GM18858 (cell line): ENCODE measurements around the gene F2RL1.
"Not testable (repeated sequence)": the region's sequence is repeated elsewhere in the genome, so short reads cannot be mapped to it uniquely, and the experiment has no call there.

Source experiments
- ATAC-seq: cut with Tn5 transposase; IDR thresholded peaks from one replicate; pipeline ENCODE4 v1.9.1; 2021; ENCODE audit not compliant: unreplicated experiment

F2RL1 gene

GRCh38 chr5:76849419-76850291 lies 30.8 kb downstream of the F2RL1 start, which contains the start of gene S100Z:
Gene S100Z, plus strand, starts transcription at chr5:76850014. Its CDS starts 25,346 bp downstream, at chr5:76875360.
- no peak for ATAC-seq

- ATAC-seq = no peak
These were observed 31.8 kb downstream of the F2RL1 start for GRCh38 chr5:76850543-76851145.

DNA sequence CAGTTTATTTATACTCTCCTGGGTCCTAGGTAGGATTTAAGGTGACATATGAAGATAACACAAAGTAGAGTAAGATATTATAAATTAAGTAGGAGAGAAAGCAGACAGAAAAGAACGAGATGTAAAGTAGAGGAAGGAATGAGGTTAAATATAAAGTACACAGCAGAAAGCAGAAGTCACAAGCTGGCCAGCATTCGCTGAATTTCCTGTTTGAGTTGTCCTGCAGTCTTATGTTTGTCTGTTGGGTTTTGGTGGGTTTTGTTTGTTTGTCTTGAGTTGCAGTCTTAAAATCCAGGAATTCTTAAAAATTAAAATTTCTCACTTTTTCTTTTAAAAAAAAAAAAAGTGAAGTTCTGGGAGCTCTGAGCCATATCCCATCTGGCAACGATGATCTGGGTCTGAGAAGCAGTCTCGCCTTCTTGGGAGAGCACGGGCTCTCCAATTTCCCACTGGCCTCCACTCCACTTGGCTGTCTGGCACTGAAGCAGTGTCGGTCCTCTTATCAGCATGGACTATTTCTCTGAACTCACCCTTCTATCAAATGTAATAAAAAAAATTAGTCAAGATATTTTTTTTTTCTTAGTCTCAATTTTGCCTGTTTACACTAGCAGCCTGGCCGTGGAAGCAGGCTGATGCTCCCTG lies 33.0 kb downstream of the F2RL1 start:
- ATAC-seq = no peak

DNA sequence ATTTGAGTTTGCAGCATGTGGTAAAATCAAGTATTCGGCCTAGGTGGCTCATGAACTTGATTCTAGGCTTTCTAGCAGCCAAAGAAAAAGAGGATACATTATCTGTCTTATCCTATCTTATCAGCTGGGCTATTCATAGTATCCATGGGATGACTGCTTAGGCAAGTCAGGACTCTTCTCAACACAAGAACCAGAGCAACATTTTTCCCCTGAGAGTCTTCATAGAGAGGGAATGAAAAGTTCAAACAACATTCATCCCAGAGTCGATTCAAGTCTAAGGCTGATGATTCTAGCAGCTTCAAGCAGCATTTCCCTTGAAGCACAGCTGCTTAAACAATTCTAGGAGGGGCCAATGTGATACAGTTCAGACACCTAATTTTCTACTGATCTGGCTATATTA lies 33.9 kb downstream of the F2RL1 start:
- ATAC-seq = no peak

GRCh38 chr5:76853741-76854140 lies 34.9 kb downstream of the F2RL1 start:
- not testable (repeated sequence) for ATAC-seq

GRCh38 chr5:76854644-76855043 lies 35.8 kb downstream of the F2RL1 start:
- ATAC-seq = no peak

GRCh38 chr5:76855501-76855900 lies 36.7 kb downstream of the F2RL1 start:
- ATAC-seq = not testable (repeated sequence)

DNA sequence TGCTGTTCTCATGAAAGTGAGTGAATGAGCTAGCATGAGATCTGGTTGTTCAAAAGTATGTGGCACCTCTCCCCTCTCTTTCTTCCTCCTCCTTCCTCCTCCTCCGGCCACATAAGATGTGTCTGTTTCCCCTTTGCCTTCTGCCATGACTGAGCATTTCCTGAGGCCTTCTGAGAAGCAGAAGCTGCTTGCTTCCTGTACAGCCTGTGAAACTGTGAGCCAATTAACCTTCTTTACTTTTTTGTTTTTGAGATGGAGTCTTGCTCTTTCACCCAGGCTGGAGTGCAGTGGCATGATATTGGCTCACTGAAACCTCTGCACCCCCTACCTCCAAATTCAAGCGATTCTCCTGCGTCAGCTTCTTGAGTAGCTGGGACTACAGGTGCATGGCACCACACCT lies 37.1 kb downstream of the F2RL1 start:
- ATAC-seq = no peak

DNA sequence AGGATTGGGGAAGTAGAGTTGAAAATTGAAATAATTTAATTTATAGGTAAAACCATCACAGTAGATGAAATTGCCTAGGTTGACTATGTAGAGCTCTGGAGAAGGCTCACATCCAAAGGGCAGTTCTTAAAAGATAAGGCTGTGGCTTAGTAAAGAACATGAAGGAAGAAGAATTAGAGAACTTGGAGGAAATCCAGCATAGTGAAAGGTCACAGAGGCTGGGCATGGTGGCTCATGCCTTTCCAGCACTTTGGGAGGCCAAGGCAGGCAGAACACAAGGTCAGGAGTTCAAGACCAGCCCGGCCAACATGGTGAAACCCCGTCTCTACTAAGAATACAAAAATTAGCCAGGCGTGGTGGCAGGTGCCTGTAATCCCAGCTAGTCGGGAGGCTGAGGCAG lies 38.0 kb downstream of the F2RL1 start:
- not testable (repeated sequence) for ATAC-seq

DNA sequence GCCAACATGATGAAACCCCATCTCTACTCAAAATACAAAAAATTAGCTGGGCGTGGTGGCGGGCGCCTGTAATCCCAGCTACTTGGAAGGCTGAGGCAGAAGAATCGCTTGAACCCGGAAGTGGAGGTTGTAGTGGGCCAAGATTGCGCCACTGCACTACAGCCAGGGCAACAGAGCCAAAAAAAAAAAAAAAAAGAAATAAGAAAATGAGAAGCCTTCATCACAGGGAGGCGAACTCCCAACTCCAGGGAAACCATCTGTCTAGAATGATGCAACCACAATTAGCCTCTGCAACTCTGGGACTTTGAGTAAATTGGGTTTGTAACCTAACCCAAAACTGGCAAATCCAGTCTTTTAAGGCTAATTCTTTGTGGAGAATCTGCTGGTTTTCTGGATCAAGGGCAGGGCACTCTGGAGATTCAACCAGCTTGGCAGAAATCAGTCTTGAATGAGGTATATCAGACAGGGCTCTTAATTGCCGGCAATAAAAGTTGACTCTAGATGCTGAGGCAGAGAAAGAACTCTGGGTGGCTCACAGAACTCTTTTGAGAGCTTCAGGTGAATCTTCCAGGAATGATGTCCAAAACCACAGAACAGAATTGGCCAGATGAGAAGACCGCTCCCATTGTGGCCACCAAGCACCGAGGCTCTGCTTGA lies 40.9 kb downstream of the F2RL1 start:
- no peak for ATAC-seq

GRCh38 chr5:76861612-76862011 lies 42.8 kb downstream of the F2RL1 start:
- no peak for ATAC-seq

- no peak for ATAC-seq
These were observed 44.2 kb downstream of the F2RL1 start for GRCh38 chr5:76863001-76863400.

DNA sequence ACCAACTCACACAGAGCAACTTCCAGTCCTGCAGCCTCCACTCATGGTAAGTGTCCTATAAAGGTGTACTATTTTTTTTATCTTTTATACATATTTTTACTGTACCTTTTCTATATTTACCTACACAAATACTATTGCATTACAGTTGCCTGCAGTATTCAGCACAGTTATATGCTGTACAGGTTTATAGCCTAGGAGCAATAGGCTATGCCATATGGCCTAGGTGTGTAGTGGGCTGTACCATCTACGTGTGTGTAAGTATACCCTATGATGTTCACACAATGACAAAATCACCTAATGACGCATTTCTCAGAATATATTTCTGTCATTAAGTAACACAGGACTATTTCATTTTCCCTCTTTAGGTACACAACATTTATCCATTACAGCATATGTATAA lies 47.7 kb downstream of the F2RL1 start:
- no peak for ATAC-seq

- no peak for ATAC-seq
These were observed 48.2 kb downstream of the F2RL1 start for GRCh38 chr5:76867038-76867437.

GRCh38 chr5:76867827-76868693 lies 49.2 kb downstream of the F2RL1 start:
- ATAC-seq = no peak

DNA sequence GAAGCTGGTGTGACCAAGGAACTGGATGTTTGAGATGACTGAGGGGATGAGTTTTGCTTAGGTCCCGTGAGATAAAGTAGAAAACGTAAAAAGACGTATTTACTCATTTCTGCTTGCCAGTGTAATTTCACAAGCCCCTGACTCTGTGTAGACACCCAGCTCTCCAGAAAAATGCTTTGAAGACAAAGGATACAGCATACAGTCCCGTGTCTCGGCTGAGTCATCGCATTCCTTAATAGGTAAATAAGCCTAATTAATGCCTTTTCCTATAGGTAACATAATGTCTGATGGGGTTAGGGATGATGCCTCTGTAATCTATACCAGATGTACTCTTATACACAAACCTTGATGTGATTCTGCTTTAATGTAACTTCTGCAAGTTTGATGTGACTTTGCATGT lies 51.2 kb downstream of the F2RL1 start:
- no peak for ATAC-seq

- no peak for ATAC-seq
These were observed 55.3 kb downstream of the F2RL1 start for GRCh38 chr5:76874088-76874581.
